GM18505 (cell line): ENCODE data around the gene LETM1.
A peak's percentile ranks its signal among the peaks of the same experiment; 100 is the strongest.

Source experiments
- ATAC-seq: cut with Tn5 transposase; IDR thresholded peaks from one replicate; pipeline ENCODE4 v1.9.1; 2021; ENCODE audit not compliant: unreplicated experiment
- POLR2A ChIP-seq: IDR thresholded peaks from 4 replicates; pipeline ENCODE4 v1.6.1; 2011; ENCODE audit warnings: borderline replicate concordance; ENCODE audit not compliant: insufficient read depth, insufficient read length; ENCODE audit errors: extremely low read depth

LETM1 gene

DNA sequence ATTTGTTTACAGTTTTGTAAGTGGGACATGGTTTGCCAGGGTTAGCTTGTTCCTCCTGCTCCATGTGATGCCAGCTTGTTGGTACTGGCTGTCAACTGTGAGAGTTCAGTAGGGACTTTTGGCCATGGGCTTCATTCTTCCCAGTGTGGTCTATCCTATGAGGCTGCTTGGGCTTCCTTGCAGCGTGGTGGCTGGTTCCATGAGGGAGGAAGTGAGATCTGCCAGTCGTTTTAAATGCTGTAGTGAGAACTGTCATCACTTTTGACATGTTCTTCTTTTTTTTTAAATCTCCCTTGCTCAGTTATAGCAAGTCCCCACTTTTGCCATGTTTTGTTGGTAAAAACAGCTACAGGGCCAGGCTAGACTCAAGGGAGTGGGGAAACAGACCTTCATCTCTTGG is 31.1 kb upstream of the LETM1 start:
- no peak for TF ChIP-seq POLR2A
- ATAC-seq = no peak

DNA sequence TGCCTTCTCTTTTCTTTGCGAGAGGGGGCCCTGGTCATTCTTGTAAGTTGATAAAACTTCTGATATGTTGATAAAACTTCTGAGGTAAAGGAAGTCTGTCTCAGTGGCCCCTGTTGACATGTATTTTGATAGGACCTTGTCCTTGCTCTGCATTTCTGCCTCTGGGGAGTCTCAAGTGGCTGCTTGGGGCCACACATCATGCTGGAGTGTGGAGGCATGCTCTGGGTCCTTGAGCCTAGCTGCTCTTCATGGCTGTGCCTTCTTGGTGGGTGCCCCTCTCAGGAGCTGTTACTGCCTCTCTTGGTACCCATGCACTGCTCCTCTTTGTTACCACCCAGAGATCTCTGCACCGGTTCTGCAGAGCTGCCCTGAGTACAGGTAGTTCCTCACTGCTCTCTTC is 29.5 kb upstream of the LETM1 start:
- ATAC-seq = no peak
- TF ChIP-seq POLR2A = no peak

DNA sequence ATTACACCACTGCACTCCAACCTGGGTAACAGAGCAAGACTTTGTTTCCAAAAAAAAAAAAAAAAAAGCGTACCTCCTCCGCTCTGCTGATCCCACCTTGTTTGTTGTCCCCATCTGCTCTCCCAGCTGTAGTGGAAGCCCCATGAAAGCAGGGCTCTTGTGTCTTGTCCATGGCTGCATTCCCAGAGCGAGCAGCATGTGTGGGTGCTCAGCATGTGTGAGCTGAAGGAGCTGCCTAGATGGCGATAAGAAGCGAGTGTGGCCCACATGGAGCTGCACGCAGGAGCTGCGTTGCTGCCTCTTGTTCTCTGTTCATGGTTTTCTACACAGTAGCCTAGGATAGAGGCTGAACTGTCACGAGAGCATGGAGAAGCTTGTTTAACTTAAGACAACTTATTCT is 27.6 kb upstream of the LETM1 start:
- TF ChIP-seq POLR2A = no peak
- ATAC-seq = no peak

DNA sequence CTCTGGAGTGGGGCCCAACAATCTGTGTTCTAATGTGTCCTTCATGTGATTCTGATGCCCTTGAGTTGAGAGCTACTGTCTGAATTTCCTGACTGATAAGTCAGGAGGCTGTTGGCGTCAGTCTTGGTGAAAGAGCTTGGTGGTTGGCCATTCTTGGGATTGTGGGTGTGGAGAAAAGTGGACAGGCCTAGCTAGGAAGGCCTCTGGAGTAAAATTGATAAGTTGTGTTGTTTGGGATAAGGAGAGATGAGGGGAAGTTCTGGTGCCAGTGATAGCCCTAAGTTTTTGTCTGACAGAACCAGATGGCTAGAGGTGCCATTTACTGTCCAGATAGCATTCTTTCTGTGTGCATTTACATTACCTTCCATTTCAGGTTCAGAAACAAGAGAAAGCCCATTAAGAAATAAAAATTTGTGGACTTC is 26.9 kb upstream of the LETM1 start:
- no peak for ATAC-seq
- no peak for TF ChIP-seq POLR2A

GRCh38 chr4:1880332-1880731 is 24.4 kb upstream of the LETM1 start:
- TF ChIP-seq POLR2A = no peak
- ATAC-seq = no peak

GRCh38 chr4:1879485-1879884 is 23.5 kb upstream of the LETM1 start:
- TF ChIP-seq POLR2A = no peak
- no peak for ATAC-seq

- ATAC-seq = no peak
- no peak for TF ChIP-seq POLR2A
Measured at GRCh38 chr4:1874201-1874600, 18.2 kb upstream of the LETM1 start.

GRCh38 chr4:1873776-1874175 is 17.8 kb upstream of the LETM1 start:
- no peak for ATAC-seq
- no peak for TF ChIP-seq POLR2A

DNA sequence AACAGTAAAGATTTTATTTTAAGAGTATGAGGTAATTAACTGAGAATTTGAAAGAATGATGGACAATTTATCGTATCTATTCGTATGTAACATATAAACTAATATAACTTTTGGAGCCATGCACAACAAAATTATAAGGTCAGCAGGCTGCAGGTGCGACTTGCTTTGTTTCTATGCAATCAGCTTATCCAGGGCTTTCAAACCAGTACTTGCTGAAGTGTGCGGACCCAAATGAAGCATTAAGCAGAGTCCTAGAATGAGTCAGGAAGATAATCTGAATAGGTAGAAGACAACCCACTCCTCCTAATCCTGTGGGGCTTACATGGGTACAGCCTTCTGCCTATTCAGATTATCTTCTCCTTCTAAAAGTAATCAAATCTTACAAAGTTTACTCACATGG is 17.3 kb upstream of the LETM1 start:
- no peak for TF ChIP-seq POLR2A
- ATAC-seq = no peak

DNA sequence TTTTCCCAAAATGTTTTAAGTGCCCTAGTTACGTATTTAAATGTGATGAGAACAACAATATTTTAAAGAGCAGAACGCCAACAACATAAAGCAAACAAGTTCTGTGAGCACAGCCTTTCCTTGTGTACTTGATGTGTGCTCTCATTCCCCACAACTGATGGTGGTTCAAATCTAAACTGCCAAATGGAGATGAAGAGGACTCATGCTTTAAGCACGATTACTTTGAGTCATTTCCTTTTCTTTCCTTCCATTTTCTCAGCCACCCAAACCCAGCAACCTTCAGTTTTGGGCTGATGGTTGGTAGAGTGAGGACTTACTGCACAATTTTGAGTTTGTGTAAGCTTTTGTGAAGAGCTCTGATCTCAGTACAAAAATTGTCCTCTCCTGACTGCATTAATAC is 16.9 kb upstream of the LETM1 start:
- ATAC-seq = no peak
- TF ChIP-seq POLR2A = peak; percentile 67

- TF ChIP-seq POLR2A = no peak
- peak; percentile 2 for ATAC-seq
Measured at GRCh38 chr4:1871471-1872021, 15.6 kb upstream of the LETM1 start.

GRCh38 chr4:1870578-1871443 is 14.9 kb upstream of the LETM1 start, which contains the start of gene NSD2:
Gene NSD2, plus strand, starts transcription at chr4:1871393. Its CDS starts 29,262 bp downstream, at chr4:1900655.
- TF ChIP-seq POLR2A = peak; percentile 82
- peak; percentile 70 for ATAC-seq

GRCh38 chr4:1870328-1870577 is 14.3 kb upstream of the LETM1 start:
- TF ChIP-seq POLR2A = no peak
- ATAC-seq = peak; percentile 44

GRCh38 chr4:1869530-1870327 is 13.8 kb upstream of the LETM1 start:
- no peak for ATAC-seq
- TF ChIP-seq POLR2A = no peak
